ENCODE data around the gene TIGD4.
A peak's percentile ranks its signal among the peaks of the same experiment; 100 is the strongest.
"Not testable (repeated sequence)": the region's sequence is repeated elsewhere in the genome, so short reads cannot be mapped to it uniquely, and the experiment has no call there.

Gene TIGD4

GRCh38 chr4:152778656-152779512 is 646 bp downstream of the TIGD4 start:
- peak overlapping the region; percentile 73 for H3K4me3 ChIP-seq (ENCODE audit: extremely low read depth, insufficient read depth, low read length, poor library complexity, severe bottlenecking)
- peaks cover 3% of the 10 kb centered on the region for H3K4me1 ChIP-seq (ENCODE audit: control insufficient read depth, insufficient read depth, low read length, poor library complexity, severe bottlenecking)
- WGBS, 2 experiments (ENCODE audit: insufficient coverage in 2 of 2): 6 to 8% methylated on average over 16 to 22 of the region's 30 CpGs
- peak overlapping the region; percentile 96 for H3K27ac ChIP-seq (ENCODE audit: low read depth, low read length, severe bottlenecking)
- no peaks in the 10 kb centered on the region for H3K9me3 ChIP-seq (ENCODE audit: control insufficient read depth, low read length)
- H3K36me3 ChIP-seq (ENCODE audit: control insufficient read depth, insufficient read depth, low read length): peaks cover 4% of the 10 kb centered on the region

- no peak overlapping the region for H3K4me3 ChIP-seq (ENCODE audit: extremely low read depth, insufficient read depth, low read length, poor library complexity, severe bottlenecking)
- no CpG with 5 or more reads among the region's 1 CpG for WGBS, 2 experiments (ENCODE audit: insufficient coverage in 2 of 2)
- no peaks in the 10 kb centered on the region for H3K36me3 ChIP-seq (ENCODE audit: control insufficient read depth, insufficient read depth, low read length)
Observed at GRCh38 chr4:152777488-152777887, 2.0 kb downstream of the TIGD4 start.

GRCh38 chr4:152776352-152776751 is 3.2 kb downstream of the TIGD4 start:
- no peaks in the 10 kb centered on the region for H3K9me3 ChIP-seq (ENCODE audit: control insufficient read depth, low read length)

More at GRCh38 chr4:152777488-152777887, 2.0 kb downstream of the TIGD4 start:
- H3K4me1 ChIP-seq (ENCODE audit: control insufficient read depth, insufficient read depth, low read length, poor library complexity, severe bottlenecking): peaks cover 3% of the 10 kb centered on the region
- no peak overlapping the region for H3K27ac ChIP-seq (ENCODE audit: low read depth, low read length, severe bottlenecking)
- H3K9me3 ChIP-seq (ENCODE audit: control insufficient read depth, low read length): no peaks in the 10 kb centered on the region

GRCh38 chr4:152773953-152774352 is 5.6 kb downstream of the TIGD4 start:
- Histone ChIP-seq H3K27ac (ENCODE audit: low read depth, low read length, severe bottlenecking) (no peak overlapping the region), H3K9me3 (ENCODE audit: control insufficient read depth, low read length) (no peaks in the 10 kb centered on the region), H3K4me3 (ENCODE audit: extremely low read depth, insufficient read depth, low read length, poor library complexity, severe bottlenecking) (no peak overlapping the region), H3K36me3 (ENCODE audit: control insufficient read depth, insufficient read depth, low read length) (no peaks in the 10 kb centered on the region), H3K4me1 (ENCODE audit: control insufficient read depth, insufficient read depth, low read length, poor library complexity, severe bottlenecking) (peaks cover 3% of the 10 kb centered on the region)
- WGBS, 2 experiments (ENCODE audit: insufficient coverage in 2 of 2): 70 to 88% methylated on average over 1 of the region's 1 CpG

More at GRCh38 chr4:152776352-152776751, 3.2 kb downstream of the TIGD4 start:
- Histone ChIP-seq H3K4me3 (ENCODE audit: extremely low read depth, insufficient read depth, low read length, poor library complexity, severe bottlenecking) (no peak overlapping the region), H3K27ac (ENCODE audit: low read depth, low read length, severe bottlenecking) (no peak overlapping the region), H3K36me3 (ENCODE audit: control insufficient read depth, insufficient read depth, low read length) (no peaks in the 10 kb centered on the region), H3K4me1 (ENCODE audit: control insufficient read depth, insufficient read depth, low read length, poor library complexity, severe bottlenecking) (peaks cover 3% of the 10 kb centered on the region)

GRCh38 chr4:152773339-152773738 is 6.2 kb downstream of the TIGD4 start:
- Histone ChIP-seq H3K9me3 (ENCODE audit: control insufficient read depth, low read length) (no peaks in the 10 kb centered on the region), H3K4me1 (ENCODE audit: control insufficient read depth, insufficient read depth, low read length, poor library complexity, severe bottlenecking) (peaks cover 3% of the 10 kb centered on the region), H3K36me3 (ENCODE audit: control insufficient read depth, insufficient read depth, low read length) (no peaks in the 10 kb centered on the region), H3K4me3 (ENCODE audit: extremely low read depth, insufficient read depth, low read length, poor library complexity, severe bottlenecking) (no peak overlapping the region), H3K27ac (ENCODE audit: low read depth, low read length, severe bottlenecking) (no peak overlapping the region)
- WGBS, 2 experiments (ENCODE audit: insufficient coverage in 2 of 2): 80 to 100% methylated on average over 1 of the region's 2 CpGs

- H3K9me3 ChIP-seq (ENCODE audit: control insufficient read depth, low read length): no peaks in the 10 kb centered on the region
- H3K4me1 ChIP-seq (ENCODE audit: control insufficient read depth, insufficient read depth, low read length, poor library complexity, severe bottlenecking): no peaks in the 10 kb centered on the region
- no peak overlapping the region for H3K27ac ChIP-seq (ENCODE audit: low read depth, low read length, severe bottlenecking)
- 100% methylated on average over 1 of the region's 3 CpGs for WGBS, 2 experiments (ENCODE audit: insufficient coverage in 2 of 2)
- no peaks in the 10 kb centered on the region for H3K36me3 ChIP-seq (ENCODE audit: control insufficient read depth, insufficient read depth, low read length)
- H3K4me3 ChIP-seq (ENCODE audit: extremely low read depth, insufficient read depth, low read length, poor library complexity, severe bottlenecking): no peak overlapping the region
Observed at GRCh38 chr4:152771741-152772533, 7.6 kb downstream of the TIGD4 start.

- WGBS, 2 experiments (ENCODE audit: insufficient coverage in 2 of 2): 90% methylated on average over 19 to 31 of the region's 54 CpGs
- not testable (repeated sequence) for H3K9me3 ChIP-seq (ENCODE audit: control insufficient read depth, low read length); H3K36me3 ChIP-seq (ENCODE audit: control insufficient read depth, insufficient read depth, low read length); H3K27ac ChIP-seq (ENCODE audit: low read depth, low read length, severe bottlenecking); H3K4me3 ChIP-seq (ENCODE audit: extremely low read depth, insufficient read depth, low read length, poor library complexity, severe bottlenecking); H3K4me1 ChIP-seq (ENCODE audit: control insufficient read depth, insufficient read depth, low read length, poor library complexity, severe bottlenecking)
Observed at GRCh38 chr4:152765069-152765737, 14.3 kb downstream of the TIGD4 start.

- no CpG with 5 or more reads among the region's 1 CpG for WGBS, 2 experiments (ENCODE audit: insufficient coverage in 2 of 2)
- no peaks in the 10 kb centered on the region for H3K36me3 ChIP-seq (ENCODE audit: control insufficient read depth, insufficient read depth, low read length)
Observed at GRCh38 chr4:152763796-152764195, 15.7 kb downstream of the TIGD4 start.

GRCh38 chr4:152748619-152749018 is 30.9 kb downstream of the TIGD4 start:
- Histone ChIP-seq H3K4me1 (ENCODE audit: control insufficient read depth, insufficient read depth, low read length, poor library complexity, severe bottlenecking) (no peaks in the 10 kb centered on the region), H3K27ac (ENCODE audit: low read depth, low read length, severe bottlenecking) (no peak overlapping the region)
- 94 to 96% methylated on average over 7 to 9 of the region's 9 CpGs for WGBS, 2 experiments (ENCODE audit: insufficient coverage in 2 of 2)

More at GRCh38 chr4:152763796-152764195, 15.7 kb downstream of the TIGD4 start:
- Histone ChIP-seq H3K4me1 (ENCODE audit: control insufficient read depth, insufficient read depth, low read length, poor library complexity, severe bottlenecking) (no peaks in the 10 kb centered on the region), H3K4me3 (ENCODE audit: extremely low read depth, insufficient read depth, low read length, poor library complexity, severe bottlenecking) (no peak overlapping the region), H3K9me3 (ENCODE audit: control insufficient read depth, low read length) (peaks cover 3% of the 10 kb centered on the region), H3K27ac (ENCODE audit: low read depth, low read length, severe bottlenecking) (no peak overlapping the region)

GRCh38 chr4:152747444-152747843 is 32.1 kb downstream of the TIGD4 start:
- H3K27ac ChIP-seq (ENCODE audit: low read depth, low read length, severe bottlenecking): no peak overlapping the region
- H3K4me1 ChIP-seq (ENCODE audit: control insufficient read depth, insufficient read depth, low read length, poor library complexity, severe bottlenecking): no peaks in the 10 kb centered on the region
- H3K36me3 ChIP-seq (ENCODE audit: control insufficient read depth, insufficient read depth, low read length): no peaks in the 10 kb centered on the region
- H3K9me3 ChIP-seq (ENCODE audit: control insufficient read depth, low read length): peaks cover 4% of the 10 kb centered on the region
- WGBS, 2 experiments (ENCODE audit: insufficient coverage in 2 of 2): 71 to 75% methylated on average over 1 to 2 of the region's 2 CpGs
- no peak overlapping the region for H3K4me3 ChIP-seq (ENCODE audit: extremely low read depth, insufficient read depth, low read length, poor library complexity, severe bottlenecking)

More at GRCh38 chr4:152748619-152749018, 30.9 kb downstream of the TIGD4 start:
- H3K4me3 ChIP-seq (ENCODE audit: extremely low read depth, insufficient read depth, low read length, poor library complexity, severe bottlenecking): no peak overlapping the region
- peaks cover 4% of the 10 kb centered on the region for H3K9me3 ChIP-seq (ENCODE audit: control insufficient read depth, low read length)
- H3K36me3 ChIP-seq (ENCODE audit: control insufficient read depth, insufficient read depth, low read length): no peaks in the 10 kb centered on the region

Data from mesodermal cell (in vitro differentiated cells).